ENCODE data around the gene GGCX.
A peak's percentile ranks its signal among the peaks of the same experiment; 100 is the strongest.
"Not testable (repeated sequence)": the region's sequence is repeated elsewhere in the genome, so short reads cannot be mapped to it uniquely, and the experiment has no call there.

Gene GGCX

DNA sequence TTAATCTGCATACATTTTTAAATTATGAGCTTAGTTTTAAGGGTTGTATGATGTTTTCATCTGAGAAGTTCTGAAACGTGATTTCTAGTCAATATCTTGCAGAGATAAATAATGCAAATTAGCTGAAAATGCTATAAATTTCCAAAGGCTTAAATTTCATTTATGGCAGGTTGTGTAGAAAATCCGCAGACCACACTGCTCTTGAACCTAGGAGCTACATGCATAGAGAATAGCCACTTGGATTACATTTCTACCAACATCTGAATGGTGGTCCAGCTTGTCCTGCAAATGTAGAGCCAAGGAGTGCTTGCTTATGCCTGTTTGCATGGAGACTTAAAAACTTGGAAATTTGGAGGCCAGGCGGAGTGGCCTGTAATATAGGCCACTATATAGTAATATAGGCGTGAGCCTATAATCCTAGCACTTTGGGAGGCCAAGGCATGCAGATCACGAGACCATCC, 15.5 kb downstream of the GGCX start:
- no peak overlapping the region for H3K4me3 ChIP-seq (ENCODE audit: low read depth, low read length)
- peaks cover 51% of the 10 kb centered on the region for H3K36me3 ChIP-seq
- peaks cover 3% of the 10 kb centered on the region; the same call in 1 of the 2 replicates for H3K27me3 ChIP-seq
- no peaks in the 10 kb centered on the region for H3K4me1 ChIP-seq
- DNase-seq, result no peak
- TF ChIP-seq, protein P1, sequence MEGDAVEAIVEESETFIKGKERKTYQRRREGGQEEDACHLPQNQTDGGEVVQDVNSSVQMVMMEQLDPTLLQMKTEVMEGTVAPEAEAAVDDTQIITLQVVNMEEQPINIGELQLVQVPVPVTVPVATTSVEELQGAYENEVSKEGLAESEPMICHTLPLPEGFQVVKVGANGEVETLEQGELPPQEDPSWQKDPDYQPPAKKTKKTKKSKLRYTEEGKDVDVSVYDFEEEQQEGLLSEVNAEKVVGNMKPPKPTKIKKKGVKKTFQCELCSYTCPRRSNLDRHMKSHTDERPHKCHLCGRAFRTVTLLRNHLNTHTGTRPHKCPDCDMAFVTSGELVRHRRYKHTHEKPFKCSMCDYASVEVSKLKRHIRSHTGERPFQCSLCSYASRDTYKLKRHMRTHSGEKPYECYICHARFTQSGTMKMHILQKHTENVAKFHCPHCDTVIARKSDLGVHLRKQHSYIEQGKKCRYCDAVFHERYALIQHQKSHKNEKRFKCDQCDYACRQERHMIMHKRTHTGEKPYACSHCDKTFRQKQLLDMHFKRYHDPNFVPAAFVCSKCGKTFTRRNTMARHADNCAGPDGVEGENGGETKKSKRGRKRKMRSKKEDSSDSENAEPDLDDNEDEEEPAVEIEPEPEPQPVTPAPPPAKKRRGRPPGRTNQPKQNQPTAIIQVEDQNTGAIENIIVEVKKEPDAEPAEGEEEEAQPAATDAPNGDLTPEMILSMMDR (IDR thresholded peaks at IDR 0.05; ENCODE audit: low read depth, low read length), result no peak
- H3K9me3 ChIP-seq, result no peaks in the 10 kb centered on the region

DNA sequence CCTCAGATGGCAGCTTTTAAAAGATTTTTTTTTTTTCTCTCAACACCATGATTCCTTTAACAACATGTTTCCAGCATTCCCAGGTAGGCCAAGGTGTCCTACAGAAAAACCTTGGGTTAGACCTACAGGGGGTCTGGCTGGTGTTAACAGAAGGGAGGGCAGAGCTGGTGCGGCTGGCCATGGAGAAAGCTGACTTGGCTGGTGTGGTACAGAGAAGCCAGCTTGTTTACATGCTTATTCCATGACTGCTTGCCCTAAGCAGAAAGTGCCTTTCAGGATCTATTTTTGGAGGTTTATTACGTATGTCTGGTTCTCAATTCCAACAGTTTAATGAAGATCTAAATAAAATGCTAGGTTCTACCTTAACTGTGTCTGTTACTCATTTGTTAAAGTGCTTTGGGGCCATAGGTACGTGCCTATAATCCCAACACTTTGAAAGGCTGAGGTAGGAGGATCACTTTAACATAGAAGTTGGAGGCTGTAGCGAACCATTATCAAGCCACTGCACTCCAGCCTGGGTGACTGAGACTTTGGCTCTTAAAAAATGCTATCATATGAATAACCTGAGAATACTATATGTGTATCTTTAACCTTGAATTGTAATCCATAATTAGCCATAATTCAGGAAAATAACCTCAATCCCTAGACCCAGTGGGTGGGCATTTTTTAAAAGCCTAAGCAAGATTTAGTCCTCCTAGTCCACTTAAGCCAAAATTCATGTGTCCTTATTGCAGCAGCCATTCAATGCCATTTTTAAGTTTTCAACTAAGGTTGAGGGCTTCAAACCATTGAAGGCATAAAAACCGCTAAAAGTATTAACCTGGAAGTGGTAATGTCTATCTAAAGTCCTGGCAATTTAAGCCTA, 16.1 kb downstream of the GGCX start:
- peaks cover 58% of the 10 kb centered on the region for H3K36me3 ChIP-seq
- DNase-seq; H3K27me3 ChIP-seq; H3K4me3 ChIP-seq (ENCODE audit: low read depth, low read length); H3K4me1 ChIP-seq; H3K9me3 ChIP-seq: not testable (repeated sequence)

DNA sequence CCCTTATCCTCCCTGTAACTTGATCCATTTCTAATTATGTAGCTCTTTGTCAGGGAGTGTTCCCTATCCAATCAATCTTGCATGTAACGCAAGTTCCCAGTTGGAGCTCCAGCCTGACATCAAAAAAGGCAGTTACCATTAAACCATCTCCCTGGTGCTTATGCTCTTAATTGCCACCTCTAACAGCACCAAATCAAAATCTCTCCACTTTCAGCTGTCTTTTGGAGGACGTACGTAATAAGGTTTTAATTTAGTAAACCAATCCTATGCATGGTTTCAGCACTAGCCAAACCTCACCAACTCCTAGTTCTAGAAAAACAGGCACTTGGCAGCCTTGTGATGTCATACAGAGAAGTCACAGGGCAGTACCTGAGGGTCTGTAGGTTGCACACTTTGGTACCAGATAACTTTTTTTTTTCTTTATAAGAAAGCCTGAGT, 17.0 kb downstream of the GGCX start:
- H3K27me3 ChIP-seq; H3K9me3 ChIP-seq; DNase-seq; H3K4me1 ChIP-seq; H3K4me3 ChIP-seq (ENCODE audit: low read depth, low read length): not testable (repeated sequence)
- peaks cover 66% of the 10 kb centered on the region for H3K36me3 ChIP-seq

DNA sequence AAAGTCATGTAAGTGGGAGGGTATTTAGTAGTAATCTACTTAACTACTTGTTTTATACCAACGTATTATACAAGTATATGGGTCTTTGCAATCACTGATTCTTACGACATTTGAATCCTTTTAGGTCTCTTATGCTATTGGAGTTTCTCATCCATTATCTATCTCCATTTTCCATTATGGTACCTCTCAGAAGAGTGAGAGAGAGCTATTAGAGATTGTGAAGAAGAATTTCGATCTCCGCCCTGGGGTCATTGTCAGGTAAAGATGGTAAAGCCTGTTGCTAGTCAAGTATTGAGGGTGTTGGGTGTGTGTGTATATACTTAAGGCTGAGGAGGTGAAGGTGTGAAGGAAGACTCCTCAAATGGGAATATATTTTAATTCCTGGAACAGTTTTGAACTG, 18.5 kb downstream of the GGCX start:
- TF ChIP-seq, protein P1 (IDR thresholded peaks at IDR 0.05; ENCODE audit: low read depth, low read length), result no peak
- Histone ChIP-seq H3K4me3 (ENCODE audit: low read depth, low read length) (peak overlapping the region; percentile 91), H3K4me1 (no peaks in the 10 kb centered on the region), H3K27me3 (peaks cover 3% of the 10 kb centered on the region; the same call in 1 of the 2 replicates), H3K9me3 (no peaks in the 10 kb centered on the region), H3K36me3 (peaks cover 69% of the 10 kb centered on the region)
- no peak for DNase-seq

DNA sequence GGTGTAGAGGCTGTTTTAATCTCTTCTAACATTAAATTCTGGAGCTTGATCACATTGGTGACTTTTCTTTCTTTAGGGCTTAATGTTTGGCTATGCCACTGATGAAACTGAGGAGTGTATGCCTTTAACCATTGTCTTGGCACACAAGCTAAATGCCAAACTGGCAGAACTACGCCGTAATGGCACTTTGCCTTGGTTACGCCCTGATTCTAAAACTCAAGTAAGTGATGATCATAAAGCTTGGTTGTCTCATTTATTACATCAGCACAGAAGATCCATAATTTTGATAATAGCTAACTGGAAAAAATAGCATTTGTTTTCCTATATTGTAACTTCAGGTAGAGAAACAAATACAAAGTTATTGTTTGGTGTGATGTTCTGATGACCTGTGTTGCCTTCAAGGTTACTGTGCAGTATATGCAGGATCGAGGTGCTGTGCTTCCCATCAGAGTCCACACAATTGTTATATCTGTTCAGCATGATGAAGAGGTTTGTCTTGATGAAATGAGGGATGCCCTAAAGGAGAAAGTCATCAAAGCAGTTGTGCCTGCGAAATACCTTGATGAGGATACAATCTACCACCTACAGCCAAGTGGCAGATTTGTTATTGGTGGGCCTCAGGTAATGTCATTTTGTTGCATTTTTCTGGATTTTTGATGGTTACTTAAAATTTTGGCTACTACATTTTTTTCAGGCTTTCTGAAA, 19.4 kb downstream of the GGCX start:
- H3K27me3 ChIP-seq, result peaks cover 3% of the 10 kb centered on the region; the same call in 1 of the 2 replicates
- peaks cover 69% of the 10 kb centered on the region for H3K36me3 ChIP-seq
- peak overlapping the region; percentile 91 for H3K4me3 ChIP-seq (ENCODE audit: low read depth, low read length)
- no peak for DNase-seq
- H3K9me3 ChIP-seq, result no peaks in the 10 kb centered on the region
- no peaks in the 10 kb centered on the region for H3K4me1 ChIP-seq
- TF ChIP-seq, protein P1 (IDR thresholded peaks at IDR 0.05; ENCODE audit: low read depth, low read length), result no peak

DNA sequence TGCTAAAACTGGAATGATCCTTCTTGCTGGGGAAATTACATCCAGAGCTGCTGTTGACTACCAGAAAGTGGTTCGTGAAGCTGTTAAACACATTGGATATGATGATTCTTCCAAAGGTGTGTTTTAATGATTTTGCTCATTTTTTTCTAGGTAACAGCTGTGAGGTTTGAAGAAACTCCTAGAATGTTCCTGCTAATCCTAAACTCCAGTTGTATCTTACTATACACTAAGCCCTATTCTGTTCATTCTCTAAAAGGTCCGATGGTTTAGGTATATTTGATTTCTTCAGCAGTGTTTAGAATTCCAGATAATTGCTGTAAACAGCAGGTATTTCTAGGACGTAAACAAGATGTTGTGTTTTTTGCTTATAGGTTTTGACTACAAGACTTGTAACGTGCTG, 20.0 kb downstream of the GGCX start:
- H3K4me1 ChIP-seq, result peaks cover 2% of the 10 kb centered on the region; the same call in 1 of the 2 replicates
- TF ChIP-seq, protein P1 (IDR thresholded peaks at IDR 0.05; ENCODE audit: low read depth, low read length), result no peak
- peaks cover 69% of the 10 kb centered on the region for H3K36me3 ChIP-seq
- no peaks in the 10 kb centered on the region for H3K27me3 ChIP-seq
- no peaks in the 10 kb centered on the region for H3K9me3 ChIP-seq
- peak overlapping the region; percentile 91 for H3K4me3 ChIP-seq (ENCODE audit: low read depth, low read length)
- no peak for DNase-seq

All from BE2C (cell line).